SK-N-SH treated with all-trans-retinoic acid at 6 μM for 48 hours (cell line): ENCODE results near the gene FAM89B.
A peak's percentile ranks its signal among the peaks of the same experiment; 100 is the strongest.

Experiments
- ATAC-seq: fragments of 200-7000 bp; cut with Tn5 transposase; 3 replicates; pipeline ENCODE4 v1.9.1; 2020; ENCODE audit warnings: mild to moderate bottlenecking, moderate library complexity
- BACH2 ChIP-seq: fragments of 250-450 bp; sonication (Bioruptor Pico); IDR thresholded peaks from 2 replicates; pipeline ENCODE4 v1.9.0; 2021; ENCODE audit warnings: mild to moderate bottlenecking, borderline replicate concordance
- CSDC2 ChIP-seq: fragments of 250-450 bp; sonication (Bioruptor Pico); IDR thresholded peaks from 2 replicates; pipeline ENCODE4 v1.5.0; 2020; ENCODE audit warnings: mild to moderate bottlenecking, moderate library complexity
- GLIS3 ChIP-seq: fragments of 250-450 bp; sonication (Bioruptor Pico); IDR thresholded peaks from 2 replicates; pipeline ENCODE4 v1.5.0; 2020; ENCODE audit warnings: mild to moderate bottlenecking, moderate library complexity
- ISL1 ChIP-seq: fragments of 250-450 bp; sonication (Bioruptor Pico); IDR thresholded peaks from 2 replicates; pipeline ENCODE4 v2.1.2; 2022; ENCODE audit warnings: mild to moderate bottlenecking, moderate library complexity
- PATZ1 ChIP-seq: fragments of 250-450 bp; sonication (Bioruptor Pico); IDR thresholded peaks from 2 replicates; pipeline ENCODE4 v1.8.0; 2020; ENCODE audit warnings: mild to moderate bottlenecking, moderate library complexity, borderline replicate concordance
- PPARA ChIP-seq: fragments of 250-450 bp; sonication (Bioruptor Pico); IDR thresholded peaks from 2 replicates; pipeline ENCODE4 v1.5.0; 2020; ENCODE audit warnings: mild to moderate bottlenecking, borderline replicate concordance
- SNAI2 ChIP-seq: fragments of 250-450 bp; sonication (Bioruptor Pico); IDR thresholded peaks from 2 replicates; pipeline ENCODE4 v1.5.0; 2020; ENCODE audit warnings: mild to moderate bottlenecking, moderate library complexity
- TCF4 ChIP-seq: fragments of 250-450 bp; sonication (Bioruptor Pico); IDR thresholded peaks from 2 replicates; pipeline ENCODE4 v1.8.0; 2021; ENCODE audit warnings: mild to moderate bottlenecking, moderate library complexity, borderline replicate concordance
- TSHZ2 ChIP-seq: fragments of 250-450 bp; sonication (Bioruptor Pico); IDR thresholded peaks from 2 replicates; pipeline ENCODE4 v1.5.0; 2020; ENCODE audit warnings: mild to moderate bottlenecking, moderate library complexity
- ZC3H10 ChIP-seq: fragments of 250-450 bp; sonication (Bioruptor Pico); IDR thresholded peaks from 2 replicates; pipeline ENCODE4 v1.5.1; 2021; ENCODE audit warnings: mild to moderate bottlenecking, moderate library complexity
- ZFP3 ChIP-seq: fragments of 250-450 bp; sonication (Bioruptor Pico); IDR thresholded peaks from 2 replicates; pipeline ENCODE4 v1.5.0; 2020; ENCODE audit warnings: mild to moderate bottlenecking, moderate library complexity
- ZFP30 ChIP-seq: fragments of 450-650 bp; formaldehyde crosslinking; IDR thresholded peaks from 2 replicates; pipeline ENCODE4 v1.5.0; 2022; ENCODE audit warnings: mild to moderate bottlenecking, moderate library complexity
- ZNF565 ChIP-seq: fragments of 450-650 bp; formaldehyde crosslinking; conservative IDR thresholded peaks from 2 replicates; pipeline ENCODE4 v1.5.0; 2020; ENCODE audit warnings: low read depth, mild to moderate bottlenecking, moderate library complexity
- ZNF70 ChIP-seq: fragments of 450-650 bp; formaldehyde crosslinking; IDR thresholded peaks from 2 replicates; pipeline ENCODE4 v1.5.0; 2020; ENCODE audit warnings: mild to moderate bottlenecking, moderate library complexity
- ZNF8 ChIP-seq: fragments of 450-650 bp; formaldehyde crosslinking; IDR thresholded peaks from 2 replicates; pipeline ENCODE4 v1.5.0; 2020; ENCODE audit warnings: mild to moderate bottlenecking, moderate library complexity
- TF ChIP-seq, protein P1 (sequence below): fragments of 250-450 bp; sonication (Bioruptor Pico); IDR thresholded peaks from 2 replicates; pipeline ENCODE4 v1.5.1; 2021; ENCODE audit warnings: mild to moderate bottlenecking, moderate library complexity
- TF ChIP-seq, protein P2 (sequence below): fragments of 250-450 bp; sonication (Bioruptor Pico); IDR thresholded peaks from 2 replicates; pipeline ENCODE4 v1.5.1; 2020; ENCODE audit warnings: low read depth, mild to moderate bottlenecking, moderate library complexity
- TF ChIP-seq, protein P3 (sequence below): fragments of 250-450 bp; sonication (Bioruptor Pico); IDR thresholded peaks from 2 replicates; pipeline ENCODE4 v1.8.0; 2021; ENCODE audit warnings: low read depth, mild to moderate bottlenecking, moderate library complexity, borderline replicate concordance

FAM89B gene

DNA sequence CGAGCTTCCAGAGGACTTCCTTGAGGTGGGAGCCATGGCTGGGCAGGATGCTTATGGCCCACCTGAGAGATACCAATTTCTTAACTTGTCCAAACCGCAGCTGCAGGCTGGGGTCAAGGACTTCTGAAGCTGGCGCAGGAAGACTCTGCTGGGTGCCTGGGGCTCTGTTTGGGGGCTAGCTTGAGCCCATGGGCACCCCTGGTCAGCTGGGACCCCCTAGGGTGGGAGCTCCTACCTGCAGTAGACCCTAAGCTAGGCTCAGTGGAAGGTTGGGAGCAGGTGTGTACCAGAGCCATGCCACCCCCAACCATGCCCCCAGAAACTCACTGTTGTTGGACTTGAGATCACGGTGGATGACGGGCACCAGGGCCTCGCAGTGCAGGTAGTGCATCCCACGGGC is 40.4 kb downstream of the FAM89B start (continued):
- TF ChIP-seq ISL1 (CRISPR knock-in tag): no peak

- ATAC-seq: peak; percentile 0
- TF ChIP-seq ISL1 (CRISPR knock-in tag): no peak
- no peak for TF ChIP-seq ZNF70
- TF ChIP-seq, protein P1, sequence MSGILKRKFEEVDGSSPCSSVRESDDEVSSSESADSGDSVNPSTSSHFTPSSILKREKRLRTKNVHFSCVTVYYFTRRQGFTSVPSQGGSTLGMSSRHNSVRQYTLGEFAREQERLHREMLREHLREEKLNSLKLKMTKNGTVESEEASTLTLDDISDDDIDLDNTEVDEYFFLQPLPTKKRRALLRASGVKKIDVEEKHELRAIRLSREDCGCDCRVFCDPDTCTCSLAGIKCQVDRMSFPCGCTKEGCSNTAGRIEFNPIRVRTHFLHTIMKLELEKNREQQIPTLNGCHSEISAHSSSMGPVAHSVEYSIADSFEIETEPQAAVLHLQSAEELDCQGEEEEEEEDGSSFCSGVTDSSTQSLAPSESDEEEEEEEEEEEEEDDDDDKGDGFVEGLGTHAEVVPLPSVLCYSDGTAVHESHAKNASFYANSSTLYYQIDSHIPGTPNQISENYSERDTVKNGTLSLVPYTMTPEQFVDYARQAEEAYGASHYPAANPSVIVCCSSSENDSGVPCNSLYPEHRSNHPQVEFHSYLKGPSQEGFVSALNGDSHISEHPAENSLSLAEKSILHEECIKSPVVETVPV (CRISPR knock-in tag): no peak
- TF ChIP-seq ZFP30 (CRISPR knock-in tag): no peak
- TF ChIP-seq ZC3H10 (CRISPR knock-in tag): no peak
- TF ChIP-seq PATZ1: no peak
- TF ChIP-seq ZNF565 (CRISPR knock-in tag): no peak
- TF ChIP-seq, protein P2, sequence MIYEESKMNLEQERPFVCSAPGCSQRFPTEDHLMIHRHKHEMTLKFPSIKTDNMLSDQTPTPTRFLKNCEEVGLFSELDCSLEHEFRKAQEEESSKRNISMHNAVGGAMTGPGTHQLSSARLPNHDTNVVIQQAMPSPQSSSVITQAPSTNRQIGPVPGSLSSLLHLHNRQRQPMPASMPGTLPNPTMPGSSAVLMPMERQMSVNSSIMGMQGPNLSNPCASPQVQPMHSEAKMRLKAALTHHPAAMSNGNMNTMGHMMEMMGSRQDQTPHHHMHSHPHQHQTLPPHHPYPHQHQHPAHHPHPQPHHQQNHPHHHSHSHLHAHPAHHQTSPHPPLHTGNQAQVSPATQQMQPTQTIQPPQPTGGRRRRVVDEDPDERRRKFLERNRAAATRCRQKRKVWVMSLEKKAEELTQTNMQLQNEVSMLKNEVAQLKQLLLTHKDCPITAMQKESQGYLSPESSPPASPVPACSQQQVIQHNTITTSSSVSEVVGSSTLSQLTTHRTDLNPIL (CRISPR knock-in tag): no peak
- no peak for TF ChIP-seq PPARA
These were observed 41.0 kb downstream of the FAM89B start for GRCh38 chr11:65613091-65613928.

- peak; percentile 88 for ATAC-seq
- no peak for TF ChIP-seq ZNF565 (CRISPR knock-in tag)
- TF ChIP-seq GLIS3 (CRISPR knock-in tag): no peak
- TF ChIP-seq BACH2 (CRISPR knock-in tag): no peak
- no peak for TF ChIP-seq PPARA
- no peak for TF ChIP-seq TCF4 (CRISPR knock-in tag)
- no peak for TF ChIP-seq CSDC2 (CRISPR knock-in tag)
- TF ChIP-seq ISL1 (CRISPR knock-in tag): no peak
- TF ChIP-seq, protein P2 (CRISPR knock-in tag): no peak
- TF ChIP-seq, protein P3, sequence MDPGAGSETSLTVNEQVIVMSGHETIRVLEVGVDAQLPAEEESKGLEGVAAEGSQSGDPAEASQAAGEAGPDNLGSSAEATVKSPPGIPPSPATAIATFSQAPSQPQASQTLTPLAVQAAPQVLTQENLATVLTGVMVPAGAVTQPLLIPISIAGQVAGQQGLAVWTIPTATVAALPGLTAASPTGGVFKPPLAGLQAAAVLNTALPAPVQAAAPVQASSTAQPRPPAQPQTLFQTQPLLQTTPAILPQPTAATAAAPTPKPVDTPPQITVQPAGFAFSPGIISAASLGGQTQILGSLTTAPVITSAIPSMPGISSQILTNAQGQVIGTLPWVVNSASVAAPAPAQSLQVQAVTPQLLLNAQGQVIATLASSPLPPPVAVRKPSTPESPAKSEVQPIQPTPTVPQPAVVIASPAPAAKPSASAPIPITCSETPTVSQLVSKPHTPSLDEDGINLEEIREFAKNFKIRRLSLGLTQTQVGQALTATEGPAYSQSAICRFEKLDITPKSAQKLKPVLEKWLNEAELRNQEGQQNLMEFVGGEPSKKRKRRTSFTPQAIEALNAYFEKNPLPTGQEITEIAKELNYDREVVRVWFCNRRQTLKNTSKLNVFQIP: no peak
- TF ChIP-seq SNAI2 (CRISPR knock-in tag): no peak
- TF ChIP-seq ZNF8 (CRISPR knock-in tag): no peak
- TF ChIP-seq ZFP3: no peak
- no peak for TF ChIP-seq TSHZ2
These were observed 43.1 kb downstream of the FAM89B start, which contains the start of gene PCNX3 for GRCh38 chr11:65615229-65615949. PCNX3 (plus strand) TSS chr11:65615776; CDS start chr11:65616312, 536 bp downstream.
